ENCODE results near the gene PI4K2A.

- TF ChIP-seq ZNF70 (CRISPR knock-in tag; IDR thresholded peaks at IDR 0.05) = no peak
- TF ChIP-seq ARNTL (CRISPR knock-in tag; IDR thresholded peaks at IDR 0.05; ENCODE audit: borderline replicate concordance, low read depth) = no peak
- TF ChIP-seq ZFP3 (CRISPR knock-in tag; IDR thresholded peaks at IDR 0.05) = no peak
- TF ChIP-seq, protein P1, sequence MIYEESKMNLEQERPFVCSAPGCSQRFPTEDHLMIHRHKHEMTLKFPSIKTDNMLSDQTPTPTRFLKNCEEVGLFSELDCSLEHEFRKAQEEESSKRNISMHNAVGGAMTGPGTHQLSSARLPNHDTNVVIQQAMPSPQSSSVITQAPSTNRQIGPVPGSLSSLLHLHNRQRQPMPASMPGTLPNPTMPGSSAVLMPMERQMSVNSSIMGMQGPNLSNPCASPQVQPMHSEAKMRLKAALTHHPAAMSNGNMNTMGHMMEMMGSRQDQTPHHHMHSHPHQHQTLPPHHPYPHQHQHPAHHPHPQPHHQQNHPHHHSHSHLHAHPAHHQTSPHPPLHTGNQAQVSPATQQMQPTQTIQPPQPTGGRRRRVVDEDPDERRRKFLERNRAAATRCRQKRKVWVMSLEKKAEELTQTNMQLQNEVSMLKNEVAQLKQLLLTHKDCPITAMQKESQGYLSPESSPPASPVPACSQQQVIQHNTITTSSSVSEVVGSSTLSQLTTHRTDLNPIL (CRISPR knock-in tag; IDR thresholded peaks at IDR 0.05; ENCODE audit: low read depth) = no peak
- TF ChIP-seq SNAI2 (CRISPR knock-in tag; IDR thresholded peaks at IDR 0.05) = no peak
- no peak for TF ChIP-seq RARB (CRISPR knock-in tag; IDR thresholded peaks at IDR 0.05)
- no peak for TF ChIP-seq CSRNP3 (CRISPR knock-in tag; IDR thresholded peaks at IDR 0.05)
- TF ChIP-seq ZNF565 (CRISPR knock-in tag; conservative IDR thresholded peaks at IDR 0.05; ENCODE audit: low read depth) = no peak
- no peak for TF ChIP-seq ZC3H10 (CRISPR knock-in tag; IDR thresholded peaks at IDR 0.05)
- TF ChIP-seq PATZ1 (CRISPR knock-in tag; IDR thresholded peaks at IDR 0.05; ENCODE audit: borderline replicate concordance) = no peak
Measured at GRCh38 chr10:97673736-97674525, 33.5 kb downstream of the PI4K2A start.
